Activated naive CD8-positive, alpha-beta T cell treated with anti-CD3 and anti-CD28 coated beads, Interleukin-2, amount 50 U/mL, for 16 hours (primary cell): Measurements from ENCODE around the gene OPTN.

Experiments
- DNase-seq: peaks from one replicate; pipeline ENCODE4 v3.0.0-alpha.2; 2020; ENCODE audit warnings: low read depth, low spot score

Gene OPTN

DNA sequence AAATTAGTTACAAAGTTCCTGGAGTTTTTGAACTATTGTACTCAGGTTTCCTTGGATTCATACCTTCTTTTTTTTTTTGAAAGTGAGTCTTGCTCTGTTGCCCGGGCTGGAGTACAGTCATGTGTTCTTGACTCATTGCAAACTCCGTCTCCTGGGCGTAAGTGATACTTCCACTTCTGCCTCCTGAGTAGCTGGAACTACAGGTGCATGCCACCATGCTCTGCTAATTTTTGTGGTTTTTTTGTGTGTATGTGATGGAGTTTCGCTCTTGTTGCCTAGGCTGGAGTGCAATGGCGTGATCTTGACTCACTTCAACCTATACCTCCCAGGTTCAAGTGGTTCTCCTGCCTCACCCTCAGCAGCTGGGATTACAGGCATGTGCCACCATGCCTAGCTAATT, 83.7 kb downstream of the OPTN start:
- DNase-seq, result no peak

DNA sequence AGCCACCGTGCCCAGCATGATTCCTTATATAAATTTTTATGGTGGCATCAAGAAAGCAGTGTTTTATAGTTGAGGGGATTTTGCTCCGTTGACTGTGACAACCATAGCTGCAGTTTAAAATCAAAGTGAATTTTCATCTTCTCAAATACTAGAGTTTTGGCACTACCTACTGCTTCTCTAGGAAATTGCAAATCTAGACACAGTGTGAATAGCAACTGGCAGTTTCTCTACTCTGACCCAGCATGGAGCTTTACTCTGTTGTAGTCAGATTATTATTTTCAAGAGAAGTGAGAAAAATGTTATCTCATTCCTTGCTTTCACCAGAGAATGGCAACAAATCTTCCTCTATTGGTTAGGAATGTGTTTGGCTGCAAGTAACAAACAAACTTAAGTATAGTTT, 84.3 kb downstream of the OPTN start:
- no peak for DNase-seq

DNA sequence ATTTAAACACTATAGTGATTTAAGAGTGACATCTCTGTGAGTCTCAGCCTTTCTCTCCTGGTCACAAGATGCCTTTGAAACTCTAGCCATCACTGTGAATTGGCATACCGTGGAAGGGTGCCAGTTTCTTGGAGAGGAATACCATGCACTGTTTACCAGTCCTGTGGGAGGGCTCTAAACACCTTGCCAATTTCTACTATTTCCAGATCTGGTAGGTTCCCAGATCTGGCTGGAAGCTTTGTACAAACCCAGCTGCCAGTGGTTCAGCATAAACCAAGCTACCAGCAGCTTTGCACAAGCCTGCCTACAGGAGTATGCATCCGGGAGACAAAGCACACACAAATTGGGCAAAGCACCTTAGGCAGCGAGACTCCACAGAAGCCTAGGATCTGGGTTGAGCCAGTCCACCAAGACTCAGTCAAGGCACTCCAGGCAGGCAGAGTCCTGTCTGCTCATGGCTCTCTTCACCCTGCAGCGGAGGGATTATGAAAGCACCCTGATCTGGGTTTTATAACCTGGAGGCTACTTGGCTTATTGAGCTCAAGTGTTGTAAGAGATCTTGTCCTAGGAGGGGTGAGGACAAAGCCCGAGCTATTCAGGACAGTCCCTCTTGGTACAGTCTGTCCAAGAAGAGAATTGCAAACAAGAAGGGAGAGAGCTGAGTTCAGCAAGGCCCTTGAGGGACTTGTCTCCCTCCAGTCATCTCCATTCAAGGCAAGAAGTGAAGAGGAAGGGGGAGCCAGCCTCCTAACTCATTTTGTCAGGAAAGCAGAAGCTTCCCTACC, 85.0 kb downstream of the OPTN start:
- DNase-seq, result no peak

GRCh38 chr10:13187135-13187534, 87.2 kb downstream of the OPTN start:
- no peak for DNase-seq
